Measurements from ENCODE around the gene INHBB. TPM values are rescaled to one million over a fixed set of nuclear protein-coding genes. Genes with fewer than 3 reads are reported as not detected.
A peak's percentile ranks its signal among the peaks of the same experiment; 100 is the strongest.

Gene INHBB
- total and polyA plus RNA-seq, 7 experiments from 2014 or later: not detected

DNA sequence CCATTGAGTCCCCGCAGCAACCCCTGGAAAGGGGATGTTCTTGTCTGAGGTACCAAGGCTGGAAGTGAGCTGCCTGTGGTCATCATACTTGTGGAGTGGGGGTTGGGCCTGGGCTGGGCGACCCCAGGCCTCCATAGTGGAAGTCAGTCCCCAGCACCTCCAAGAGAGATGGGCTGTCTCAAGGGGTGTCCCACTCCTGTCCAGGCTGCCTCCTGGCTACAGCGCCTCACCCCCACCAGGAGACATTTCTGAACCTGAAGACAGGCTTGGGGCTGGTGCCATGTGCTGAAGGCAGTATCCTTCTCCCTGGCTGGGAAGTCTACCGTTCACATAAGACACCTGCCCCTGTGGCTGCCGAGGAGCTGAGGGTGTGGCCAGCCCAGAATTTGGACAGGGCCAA lies 28.9 kb downstream of the INHBB start:
- H3K36me3 Mint-ChIP-seq: no peaks in the 10 kb centered on the region
- H3K4me1 Mint-ChIP-seq: no peaks in the 10 kb centered on the region
- no peak for DNase-seq
- no peaks in the 10 kb centered on the region for H3K9me3 ChIP-seq (ENCODE audit: control insufficient read depth in 2 of 3, low read length in 3 of 3)
- H3K27me3 Mint-ChIP-seq: peaks cover 0 to 10% (median 6%) of the 10 kb centered on the region in 5 donors
- H3K27ac ChIP-seq (ENCODE audit: low read depth, low read length): no peak overlapping the region
- intact Hi-C loops (cut with micrococcal nuclease): no loop called here
- peaks cover 0 to 6% (median 0%) of the 10 kb centered on the region in 11 donors for H3K9me3 Mint-ChIP-seq
- ChIA-PET CTCF (no interaction called here), POLR2A (no interaction called here)
- H3K4me3 Mint-ChIP-seq: no peak overlapping the region
- no peaks in the 10 kb centered on the region for H3K4me1 ChIP-seq (ENCODE audit: control insufficient read depth in 2 of 2, insufficient read depth in 2 of 2, low read length in 2 of 2)
- no peak overlapping the region for H3K27ac Mint-ChIP-seq
- no peaks in the 10 kb centered on the region for H3K36me3 ChIP-seq (ENCODE audit: control insufficient read depth in 2 of 3, insufficient read depth in 3 of 3, low read length in 3 of 3)
- H3K27me3 ChIP-seq (ENCODE audit: control insufficient read depth in 2 of 2, insufficient read depth in 2 of 2, low read length in 2 of 2): no peaks in the 10 kb centered on the region
- ATAC-seq: no peak
- H3K4me3 ChIP-seq (ENCODE audit: low read length): no peak overlapping the region

DNA sequence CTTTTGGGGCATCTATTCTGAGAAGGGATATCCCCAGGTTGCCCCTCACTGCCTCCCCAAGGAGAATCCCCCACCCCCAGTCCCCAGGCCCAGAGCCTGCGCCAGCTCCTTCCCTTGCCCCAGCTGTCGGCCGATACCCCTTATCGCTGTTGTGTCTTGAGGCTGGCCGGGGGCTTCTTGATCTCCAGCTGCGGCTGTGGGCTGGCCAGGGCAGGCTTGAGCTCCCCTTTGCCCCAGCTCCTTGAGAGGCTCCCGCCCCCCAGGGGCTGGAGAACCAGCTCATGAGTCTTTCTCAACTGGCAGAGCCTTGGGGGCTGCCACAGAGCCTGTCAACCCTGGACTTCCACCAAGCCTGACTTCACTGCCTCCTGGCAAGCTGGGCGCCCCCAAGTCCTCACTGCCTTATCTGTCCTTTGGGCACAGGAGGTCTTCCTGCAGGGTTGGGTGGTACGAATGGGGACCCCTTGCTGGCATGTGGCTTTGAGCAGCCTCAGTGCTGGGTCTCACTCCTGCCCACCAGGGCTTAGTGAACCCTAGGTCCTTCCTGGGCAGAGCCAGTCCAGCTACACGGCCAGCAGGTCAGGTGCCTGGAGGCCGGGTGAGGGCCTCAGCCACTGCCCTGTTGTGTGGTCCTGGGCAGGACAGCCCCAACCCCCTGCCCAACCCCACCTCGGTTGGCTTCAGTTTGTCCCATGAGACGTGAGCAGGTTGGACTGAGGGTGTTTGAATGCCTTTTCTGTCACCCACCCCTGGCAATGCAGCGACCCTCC lies 29.5 kb downstream of the INHBB start:
- POLR2A ChIA-PET: no interaction called here
- H3K27me3 Mint-ChIP-seq: peaks cover 0 to 10% (median 5%) of the 10 kb centered on the region in 5 donors
- H3K4me3 Mint-ChIP-seq: no peak overlapping the region
- Histone ChIP-seq H3K27ac (ENCODE audit: low read depth, low read length) (no peak overlapping the region), H3K4me1 (ENCODE audit: control insufficient read depth in 2 of 2, insufficient read depth in 2 of 2, low read length in 2 of 2) (no peaks in the 10 kb centered on the region), H3K4me3 (ENCODE audit: low read length) (no peak overlapping the region), H3K27me3 (ENCODE audit: control insufficient read depth in 2 of 2, insufficient read depth in 2 of 2, low read length in 2 of 2) (no peaks in the 10 kb centered on the region), H3K9me3 (ENCODE audit: control insufficient read depth in 2 of 3, low read length in 3 of 3) (no peaks in the 10 kb centered on the region), H3K36me3 (ENCODE audit: control insufficient read depth in 2 of 3, insufficient read depth in 3 of 3, low read length in 3 of 3) (no peaks in the 10 kb centered on the region)
- intact Hi-C loops (cut with micrococcal nuclease): no loop called here
- CTCF ChIA-PET: no interaction called here
- H3K36me3 Mint-ChIP-seq: no peaks in the 10 kb centered on the region
- ATAC-seq: no peak
- H3K4me1 Mint-ChIP-seq: no peaks in the 10 kb centered on the region
- peaks cover 0 to 2% (median 0%) of the 10 kb centered on the region in 11 donors for H3K9me3 Mint-ChIP-seq
- DNase-seq: no peak
- no peak overlapping the region for H3K27ac Mint-ChIP-seq

- Mint-ChIP-seq H3K27me3 (peaks cover 0 to 10% (median 5%) of the 10 kb centered on the region in 5 donors), H3K27ac (no peak overlapping the region), H3K4me1 (no peaks in the 10 kb centered on the region), H3K4me3 (no peak overlapping the region), H3K36me3 (no peaks in the 10 kb centered on the region), H3K9me3 (peaks cover 0 to 2% (median 0%) of the 10 kb centered on the region in 11 donors)
- Histone ChIP-seq H3K4me1 (ENCODE audit: control insufficient read depth in 2 of 2, insufficient read depth in 2 of 2, low read length in 2 of 2) (no peaks in the 10 kb centered on the region), H3K36me3 (ENCODE audit: control insufficient read depth in 2 of 3, insufficient read depth in 3 of 3, low read length in 3 of 3) (no peaks in the 10 kb centered on the region), H3K4me3 (ENCODE audit: low read length) (no peak overlapping the region), H3K27ac (ENCODE audit: low read depth, low read length) (no peak overlapping the region), H3K27me3 (ENCODE audit: control insufficient read depth in 2 of 2, insufficient read depth in 2 of 2, low read length in 2 of 2) (no peaks in the 10 kb centered on the region), H3K9me3 (ENCODE audit: control insufficient read depth in 2 of 3, low read length in 3 of 3) (no peaks in the 10 kb centered on the region)
- CTCF ChIA-PET: no interaction called here
- no peak for DNase-seq
- POLR2A ChIA-PET: no interaction called here
- intact Hi-C loops (cut with micrococcal nuclease): no loop called here
- no peak for ATAC-seq
These were observed 30.2 kb downstream of the INHBB start for GRCh38 chr2:120376101-120376500.

DNA sequence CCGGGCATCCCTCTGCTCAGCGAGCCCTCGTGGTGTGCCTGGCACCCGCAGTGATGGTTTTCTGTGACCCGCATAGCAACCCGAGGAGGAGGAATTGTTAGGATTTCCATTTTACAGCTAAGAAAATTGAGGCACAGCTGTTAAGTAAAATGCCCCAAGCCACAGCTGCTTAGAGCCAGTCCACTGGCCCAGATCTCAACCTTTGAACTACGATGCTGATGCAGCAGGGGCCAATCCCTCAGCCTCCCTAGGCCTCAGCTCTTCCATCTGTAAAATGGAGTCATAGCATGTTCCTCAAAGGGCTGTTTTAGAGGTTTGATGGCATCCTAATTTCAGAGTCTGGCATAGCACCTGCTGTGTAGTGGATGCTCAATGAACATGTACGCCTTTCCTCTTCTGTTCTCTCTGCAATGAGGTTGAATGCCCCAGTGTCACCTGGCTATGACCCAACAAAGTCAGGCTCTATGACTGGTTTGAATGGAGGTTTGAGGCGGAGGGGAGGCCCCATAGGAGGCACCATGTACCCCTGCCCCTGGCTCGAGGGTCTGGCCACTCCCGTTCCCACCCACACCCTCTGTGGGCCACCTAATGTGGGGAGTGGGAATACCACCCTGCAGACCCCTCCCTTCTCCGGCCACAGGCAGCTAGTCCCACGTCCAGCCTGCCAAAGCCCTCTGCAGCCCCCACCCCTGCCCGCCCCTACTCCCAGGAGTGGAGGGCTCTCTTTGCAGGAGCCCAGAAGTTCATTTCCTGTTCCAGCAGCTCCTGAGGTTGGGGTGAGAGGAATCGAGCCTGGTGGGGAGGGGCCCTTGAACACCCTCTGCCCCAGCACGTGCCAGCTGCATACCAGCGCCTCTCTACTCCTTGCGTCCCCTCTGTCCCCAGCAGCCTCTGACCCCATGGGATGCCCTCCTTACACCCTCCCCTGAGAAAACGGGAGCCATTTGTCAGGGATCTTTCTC lies 31.0 kb downstream of the INHBB start:
- H3K4me3 Mint-ChIP-seq: no peak overlapping the region
- no peak overlapping the region for H3K27ac Mint-ChIP-seq
- Histone ChIP-seq H3K4me1 (ENCODE audit: control insufficient read depth in 2 of 2, insufficient read depth in 2 of 2, low read length in 2 of 2) (no peaks in the 10 kb centered on the region), H3K27ac (ENCODE audit: low read depth, low read length) (no peak overlapping the region), H3K27me3 (ENCODE audit: control insufficient read depth in 2 of 2, insufficient read depth in 2 of 2, low read length in 2 of 2) (no peaks in the 10 kb centered on the region), H3K36me3 (ENCODE audit: control insufficient read depth in 2 of 3, insufficient read depth in 3 of 3, low read length in 3 of 3) (no peaks in the 10 kb centered on the region), H3K4me3 (ENCODE audit: low read length) (no peak overlapping the region), H3K9me3 (ENCODE audit: control insufficient read depth in 2 of 3, low read length in 3 of 3) (no peaks in the 10 kb centered on the region)
- DNase-seq (no peak), ATAC-seq (no peak)
- CTCF ChIA-PET: interaction anchor here (0.5 kb wide), 1 partner anchor 742 kb away, joined by 3 read pairs; no protein-coding TSS in a partner anchor
- intact Hi-C loops (cut with micrococcal nuclease): no loop called here
- POLR2A ChIA-PET: no interaction called here
- no peaks in the 10 kb centered on the region for H3K9me3 Mint-ChIP-seq
- H3K27me3 Mint-ChIP-seq: peaks cover 0 to 10% (median 5%) of the 10 kb centered on the region in 5 donors
- no peaks in the 10 kb centered on the region for H3K36me3 Mint-ChIP-seq
- H3K4me1 Mint-ChIP-seq: no peaks in the 10 kb centered on the region

GRCh38 chr2:120378605-120379004 lies 32.7 kb downstream of the INHBB start:
- Histone ChIP-seq H3K36me3 (ENCODE audit: control insufficient read depth in 2 of 3, insufficient read depth in 3 of 3, low read length in 3 of 3) (no peaks in the 10 kb centered on the region), H3K4me3 (ENCODE audit: low read length) (no peak overlapping the region), H3K9me3 (ENCODE audit: control insufficient read depth in 2 of 3, low read length in 3 of 3) (no peaks in the 10 kb centered on the region), H3K27ac (ENCODE audit: low read depth, low read length) (no peak overlapping the region), H3K4me1 (ENCODE audit: control insufficient read depth in 2 of 2, insufficient read depth in 2 of 2, low read length in 2 of 2) (no peaks in the 10 kb centered on the region), H3K27me3 (ENCODE audit: control insufficient read depth in 2 of 2, insufficient read depth in 2 of 2, low read length in 2 of 2) (no peaks in the 10 kb centered on the region)
- Mint-ChIP-seq H3K27ac (no peak overlapping the region), H3K9me3 (no peaks in the 10 kb centered on the region), H3K36me3 (no peaks in the 10 kb centered on the region), H3K4me3 (no peak overlapping the region), H3K4me1 (no peaks in the 10 kb centered on the region), H3K27me3 (peaks cover 0 to 10% (median 5%) of the 10 kb centered on the region in 5 donors)
- intact Hi-C loops (cut with micrococcal nuclease): no loop called here
- no peak for ATAC-seq
- DNase-seq: no peak
- ChIA-PET CTCF (no interaction called here), POLR2A (no interaction called here)

GRCh38 chr2:120379916-120380893 lies 34.3 kb downstream of the INHBB start:
- Mint-ChIP-seq H3K27ac (no peak overlapping the region), H3K9me3 (no peaks in the 10 kb centered on the region), H3K36me3 (no peaks in the 10 kb centered on the region), H3K4me1 (no peaks in the 10 kb centered on the region), H3K27me3 (peaks cover 0 to 10% (median 5%) of the 10 kb centered on the region in 5 donors), H3K4me3 (peak overlapping the region in 1 of 10 donors; percentile 25)
- ATAC-seq: no peak
- intact Hi-C loops (cut with micrococcal nuclease): no loop called here
- H3K27ac ChIP-seq (ENCODE audit: low read depth, low read length): no peak overlapping the region
- POLR2A ChIA-PET: no interaction called here
- no peak overlapping the region for H3K4me3 ChIP-seq (ENCODE audit: low read length)
- no peaks in the 10 kb centered on the region for H3K9me3 ChIP-seq (ENCODE audit: control insufficient read depth in 2 of 3, low read length in 3 of 3)
- no peaks in the 10 kb centered on the region for H3K4me1 ChIP-seq (ENCODE audit: control insufficient read depth in 2 of 2, insufficient read depth in 2 of 2, low read length in 2 of 2)
- no peaks in the 10 kb centered on the region for H3K36me3 ChIP-seq (ENCODE audit: control insufficient read depth in 2 of 3, insufficient read depth in 3 of 3, low read length in 3 of 3)
- CTCF ChIA-PET: no interaction called here
- H3K27me3 ChIP-seq (ENCODE audit: control insufficient read depth in 2 of 2, insufficient read depth in 2 of 2, low read length in 2 of 2): no peaks in the 10 kb centered on the region
- no peak for DNase-seq
